Smooth muscle cell (in vitro differentiated cells): ENCODE measurements around the gene LGALS8. TPM values are rescaled to one million over a fixed set of nuclear protein-coding genes. Genes with fewer than 3 reads are reported as not detected.

Experiments
- DNase-seq: peaks from one replicate; lab custom pipeline; 2025; ENCODE audit not compliant: unreplicated experiment; lab: John Stamatoyannopoulos, UW
- H2AFZ ChIP-seq: fragments of 200-600 bp; sonication (generic); 2 replicates; pipeline ENCODE4 v1.6.0; 2016; ENCODE audit warnings: antibody characterized with exemption, low read depth, mild to moderate bottlenecking
- H3F3A ChIP-seq: fragments of 200-600 bp; sonication (generic); 2 replicates; pipeline ENCODE4 v1.6.0; 2017; ENCODE audit warnings: antibody characterized with exemption, low read depth
- H3K27ac ChIP-seq: fragments of 200-600 bp; sonication (generic); 2 replicates; pipeline ENCODE4 v1.5.1; 2016; ENCODE audit warnings: low read depth, mild to moderate bottlenecking
- H3K27me3 ChIP-seq: fragments of 200-600 bp; sonication (generic); 2 replicates; pipeline ENCODE4 v1.6.1; 2016; ENCODE audit warnings: low read depth, mild to moderate bottlenecking
- H3K36me3 ChIP-seq: fragments of 200-600 bp; sonication (generic); 2 replicates; pipeline ENCODE4 v1.5.1; 2016; ENCODE audit warnings: low read depth
- H3K4me1 ChIP-seq: fragments of 200-600 bp; sonication (generic); 2 replicates; pipeline ENCODE4 v1.5.1; 2016; ENCODE audit warnings: low read depth
- H3K4me2 ChIP-seq: fragments of 200-600 bp; sonication (generic); 2 replicates; pipeline ENCODE4 v1.6.0; 2016; ENCODE audit warnings: mild to moderate bottlenecking
- H3K4me3 ChIP-seq: fragments of 200-600 bp; sonication (generic); 2 replicates; pipeline ENCODE4 v1.5.1; 2016; ENCODE audit warnings: mild to moderate bottlenecking
- H3K79me2 ChIP-seq: fragments of 200-600 bp; sonication (generic); 2 replicates; pipeline ENCODE4 v1.6.0; 2016; ENCODE audit warnings: low read depth, mild to moderate bottlenecking
- H3K9ac ChIP-seq: fragments of 200-600 bp; sonication (generic); 2 replicates; pipeline ENCODE4 v1.6.0; 2016; ENCODE audit warnings: low read depth
- H3K9me3 ChIP-seq: fragments of 200-600 bp; sonication (generic); replicated peaks from 2 replicates; pipeline ENCODE4 v1.5.1; 2016; ENCODE audit warnings: low read depth
- H4K20me1 ChIP-seq: fragments of 200-600 bp; sonication (generic); 2 replicates; pipeline ENCODE4 v1.6.0; 2016; ENCODE audit warnings: low read depth
- WGBS: methylation state at CpG from one replicate; pipeline ENCODE4 v1.1.7; 2016; ENCODE audit warnings: low lambda C conversion rate; 5-methylcytosine and 5-hydroxymethylcytosine counted together
- polyA plus RNA-seq: library from polyadenylated mRNA; unstranded; fragments of >200 nt; fragmentation: Nextera tagmentation; extraction: Ambion mirVana; gene quantifications from 2 replicates; pipeline ENCODE4 v1.2.1, GENCODE V29; 2016
- total RNA-seq: library from RNA; depleted of rRNA; stranded (reverse); fragments of >200 nt; gene quantifications from 2 replicates; pipeline ENCODE4 v1.2.3, GENCODE V29; 2014
- TF ChIP-seq, protein P1 (sequence below): fragments of 200-600 bp; sonication (generic); IDR thresholded peaks from 2 replicates; pipeline ENCODE4 v1.5.1; 2017; ENCODE audit warnings: borderline replicate concordance, mild to moderate bottlenecking, antibody characterized with exemption; ENCODE audit not compliant: insufficient read depth, poor library complexity, severe bottlenecking

LGALS8 gene
- total and polyA plus RNA-seq, 2 experiments from 2014 or later = 25.7 to 72.2 TPM

DNA sequence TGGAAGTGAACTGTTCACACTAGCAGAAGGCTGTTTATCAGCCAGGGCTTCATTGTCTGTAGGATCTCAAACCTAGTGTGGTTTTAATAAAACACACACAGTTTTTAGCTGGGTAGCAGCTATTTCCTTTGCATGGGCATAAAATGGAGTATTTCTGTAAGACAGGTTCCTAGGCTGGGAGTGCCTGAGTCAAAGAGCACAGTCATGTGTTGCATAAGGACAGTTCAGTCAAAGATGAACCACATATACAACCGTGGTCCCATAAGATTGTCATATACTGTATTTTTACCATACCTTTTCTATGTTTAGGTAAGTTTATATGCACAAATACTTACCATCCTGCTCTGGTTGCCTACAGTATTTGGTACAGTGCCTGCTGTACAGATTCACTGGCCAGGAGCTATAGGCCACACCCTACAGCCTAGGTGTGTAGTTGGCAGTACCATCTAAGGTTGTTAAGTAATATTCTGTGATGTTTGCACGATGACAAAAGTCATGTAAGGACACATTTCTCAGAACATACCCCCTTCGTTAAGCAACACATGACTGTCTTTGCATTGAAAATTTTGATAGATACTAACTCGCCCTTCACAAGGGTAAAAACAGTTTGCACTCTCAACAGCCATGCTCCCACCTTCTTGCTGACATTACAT lies 17.2 kb downstream of the LGALS8 start:
- no peaks in the 10 kb centered on the region for H3K79me2 ChIP-seq
- no peaks in the 10 kb centered on the region for H3K4me1 ChIP-seq
- no peak for DNase-seq
- no peaks in the 10 kb centered on the region for H3K27me3 ChIP-seq
- H2AFZ ChIP-seq = no peak overlapping the region
- 98% methylated on average over 4 of the region's 4 CpGs for WGBS
- no peak overlapping the region for H3K9ac ChIP-seq
- H3K4me3 ChIP-seq = no peak overlapping the region
- no peak overlapping the region for H3K27ac ChIP-seq
- TF ChIP-seq, protein P1, sequence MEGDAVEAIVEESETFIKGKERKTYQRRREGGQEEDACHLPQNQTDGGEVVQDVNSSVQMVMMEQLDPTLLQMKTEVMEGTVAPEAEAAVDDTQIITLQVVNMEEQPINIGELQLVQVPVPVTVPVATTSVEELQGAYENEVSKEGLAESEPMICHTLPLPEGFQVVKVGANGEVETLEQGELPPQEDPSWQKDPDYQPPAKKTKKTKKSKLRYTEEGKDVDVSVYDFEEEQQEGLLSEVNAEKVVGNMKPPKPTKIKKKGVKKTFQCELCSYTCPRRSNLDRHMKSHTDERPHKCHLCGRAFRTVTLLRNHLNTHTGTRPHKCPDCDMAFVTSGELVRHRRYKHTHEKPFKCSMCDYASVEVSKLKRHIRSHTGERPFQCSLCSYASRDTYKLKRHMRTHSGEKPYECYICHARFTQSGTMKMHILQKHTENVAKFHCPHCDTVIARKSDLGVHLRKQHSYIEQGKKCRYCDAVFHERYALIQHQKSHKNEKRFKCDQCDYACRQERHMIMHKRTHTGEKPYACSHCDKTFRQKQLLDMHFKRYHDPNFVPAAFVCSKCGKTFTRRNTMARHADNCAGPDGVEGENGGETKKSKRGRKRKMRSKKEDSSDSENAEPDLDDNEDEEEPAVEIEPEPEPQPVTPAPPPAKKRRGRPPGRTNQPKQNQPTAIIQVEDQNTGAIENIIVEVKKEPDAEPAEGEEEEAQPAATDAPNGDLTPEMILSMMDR = no peak
- peaks cover 8% of the 10 kb centered on the region for H4K20me1 ChIP-seq
- H3K36me3 ChIP-seq = peaks cover 8% of the 10 kb centered on the region
- H3K9me3 ChIP-seq = no peaks in the 10 kb centered on the region
- no peaks in the 10 kb centered on the region for H3F3A ChIP-seq
- H3K4me2 ChIP-seq = no peak overlapping the region

DNA sequence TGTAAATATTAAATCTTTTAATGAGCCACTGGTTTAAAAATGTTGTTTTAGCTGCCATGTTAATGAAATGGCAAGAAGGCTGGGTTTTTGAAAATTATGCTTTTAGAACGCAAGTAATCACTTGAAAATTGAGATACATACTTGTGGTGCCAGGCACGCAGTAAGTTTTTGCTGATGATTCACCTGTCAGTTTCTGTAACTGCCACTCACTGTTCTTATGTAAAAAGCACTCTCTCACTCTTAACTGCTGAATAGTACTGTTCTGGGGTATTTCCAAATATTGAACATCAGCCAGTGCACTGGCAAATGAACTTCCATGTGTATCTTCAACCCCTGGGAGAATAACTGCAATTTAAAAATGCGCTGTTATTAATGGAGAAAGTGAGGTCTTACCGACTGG lies 17.9 kb downstream of the LGALS8 start:
- peaks cover under 1% of the 10 kb centered on the region for H4K20me1 ChIP-seq
- no peaks in the 10 kb centered on the region for H3K4me1 ChIP-seq
- no peak overlapping the region for H2AFZ ChIP-seq
- 96% methylated on average over 4 of the region's 4 CpGs for WGBS
- no peak overlapping the region for H3K4me2 ChIP-seq
- TF ChIP-seq, protein P1 = no peak
- no peak for DNase-seq
- no peak overlapping the region for H3K9ac ChIP-seq
- no peaks in the 10 kb centered on the region for H3K27me3 ChIP-seq
- H3K79me2 ChIP-seq = no peaks in the 10 kb centered on the region
- H3K27ac ChIP-seq = no peak overlapping the region
- no peaks in the 10 kb centered on the region for H3F3A ChIP-seq
- no peaks in the 10 kb centered on the region for H3K9me3 ChIP-seq
- H3K4me3 ChIP-seq = no peak overlapping the region
- peaks cover 8% of the 10 kb centered on the region for H3K36me3 ChIP-seq

DNA sequence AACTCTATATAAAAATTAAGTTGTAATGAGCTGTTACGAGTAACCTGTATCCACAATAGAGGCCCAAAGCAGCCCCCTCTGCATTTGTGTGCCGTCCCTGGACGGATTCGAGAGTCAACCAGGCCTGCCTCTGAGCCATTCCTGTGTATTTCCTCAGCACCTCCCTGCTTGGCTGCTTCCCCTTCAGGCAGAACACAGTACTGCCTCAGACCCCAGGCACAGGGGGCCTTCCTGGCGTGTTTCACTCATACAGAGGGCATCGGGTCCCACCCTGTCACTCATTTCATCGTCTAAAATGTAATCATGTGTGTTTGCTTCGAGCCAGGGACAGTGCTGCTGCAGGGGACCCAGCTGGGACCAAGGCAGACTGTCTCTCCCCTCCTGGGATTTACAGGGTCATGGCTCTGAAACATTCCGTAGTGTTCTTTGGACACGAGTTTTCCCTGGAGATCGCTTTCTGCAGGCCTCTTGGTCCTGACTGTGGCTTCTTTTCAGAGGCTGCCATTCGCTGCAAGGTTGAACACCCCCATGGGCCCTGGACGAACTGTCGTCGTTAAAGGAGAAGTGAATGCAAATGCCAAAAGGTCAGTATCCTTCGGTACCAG lies 19.4 kb downstream of the LGALS8 start:
- Histone ChIP-seq H3K4me1 (no peaks in the 10 kb centered on the region), H4K20me1 (no peaks in the 10 kb centered on the region), H3K27ac (no peak overlapping the region), H3K9me3 (no peaks in the 10 kb centered on the region), H3K9ac (no peak overlapping the region), H2AFZ (no peak overlapping the region), H3K36me3 (peaks cover 8% of the 10 kb centered on the region), H3K79me2 (no peaks in the 10 kb centered on the region), H3K4me2 (no peak overlapping the region), H3K27me3 (no peaks in the 10 kb centered on the region), H3F3A (no peaks in the 10 kb centered on the region), H3K4me3 (no peak overlapping the region)
- 83% methylated on average over 16 of the region's 16 CpGs for WGBS
- DNase-seq = no peak
- TF ChIP-seq, protein P1 = no peak
